Dendritic cell treated with granulocyte-macrophage colony-stimulating factor and Interleukin-4, amounts not matched to agents 40 ng/mL and 50 ng/mL, for 4 days (primary cell): Measurements from ENCODE around the gene LMF2.

Experiments
- H3K27ac Mint-ChIP-seq: one replicate; pipeline ENCODE4 v1.8.0; 2022; ENCODE audit warnings: mild to moderate bottlenecking, mixed read lengths
- H3K27me3 Mint-ChIP-seq: one replicate; pipeline ENCODE4 v1.8.0; 2022; ENCODE audit warnings: mild to moderate bottlenecking, mixed read lengths
- H3K36me3 Mint-ChIP-seq: one replicate; pipeline ENCODE4 v1.8.0; 2022; ENCODE audit warnings: low read depth, mixed read lengths
- H3K4me1 Mint-ChIP-seq: one replicate; pipeline ENCODE4 v1.8.0; 2022; ENCODE audit warnings: low read depth, mixed read lengths
- H3K4me3 Mint-ChIP-seq: one replicate; pipeline ENCODE4 v1.8.0; 2022; ENCODE audit warnings: mild to moderate bottlenecking, moderate library complexity, mixed read lengths
- H3K9me3 Mint-ChIP-seq: one replicate; pipeline ENCODE4 v1.8.0; 2022; ENCODE audit warnings: mixed read lengths
- intact Hi-C: fragments of 100-400 bp; cut with micrococcal nuclease; formaldehyde crosslinking; loops from one replicate; pipeline ENCODE4 v1.15.0; 2022

LMF2 gene

DNA sequence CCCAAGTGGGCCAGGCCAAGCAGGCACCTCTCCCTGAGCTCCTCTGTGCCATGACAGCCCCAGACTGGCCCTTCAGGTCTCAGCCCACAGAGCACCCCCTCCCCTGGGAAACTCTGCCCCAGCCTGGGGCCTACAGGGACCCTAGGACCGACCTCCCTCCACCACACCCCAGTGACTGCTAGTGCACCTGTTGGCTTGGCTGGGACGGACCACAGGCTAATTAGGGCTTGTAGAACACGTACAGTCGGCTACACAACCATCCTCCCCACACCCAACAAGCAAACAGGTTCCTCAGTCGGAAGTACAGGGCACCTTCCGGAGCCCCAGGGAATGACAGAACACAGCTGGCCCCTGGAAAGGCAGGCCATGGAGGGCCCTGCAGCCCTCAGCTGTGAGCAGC lies 37.0 kb downstream of the LMF2 start:
- Mint-ChIP-seq H3K27ac (peak overlapping the region; percentile 63), H3K9me3 (no peaks in the 10 kb centered on the region), H3K4me1 (peaks cover 59% of the 10 kb centered on the region), H3K36me3 (peaks cover 48% of the 10 kb centered on the region), H3K4me3 (peak overlapping the region; percentile 35), H3K27me3 (no peaks in the 10 kb centered on the region)
- intact Hi-C loops, result loop anchor here (10.0 kb wide), 1 partner anchor 106 kb away; no protein-coding TSS in a partner anchor

DNA sequence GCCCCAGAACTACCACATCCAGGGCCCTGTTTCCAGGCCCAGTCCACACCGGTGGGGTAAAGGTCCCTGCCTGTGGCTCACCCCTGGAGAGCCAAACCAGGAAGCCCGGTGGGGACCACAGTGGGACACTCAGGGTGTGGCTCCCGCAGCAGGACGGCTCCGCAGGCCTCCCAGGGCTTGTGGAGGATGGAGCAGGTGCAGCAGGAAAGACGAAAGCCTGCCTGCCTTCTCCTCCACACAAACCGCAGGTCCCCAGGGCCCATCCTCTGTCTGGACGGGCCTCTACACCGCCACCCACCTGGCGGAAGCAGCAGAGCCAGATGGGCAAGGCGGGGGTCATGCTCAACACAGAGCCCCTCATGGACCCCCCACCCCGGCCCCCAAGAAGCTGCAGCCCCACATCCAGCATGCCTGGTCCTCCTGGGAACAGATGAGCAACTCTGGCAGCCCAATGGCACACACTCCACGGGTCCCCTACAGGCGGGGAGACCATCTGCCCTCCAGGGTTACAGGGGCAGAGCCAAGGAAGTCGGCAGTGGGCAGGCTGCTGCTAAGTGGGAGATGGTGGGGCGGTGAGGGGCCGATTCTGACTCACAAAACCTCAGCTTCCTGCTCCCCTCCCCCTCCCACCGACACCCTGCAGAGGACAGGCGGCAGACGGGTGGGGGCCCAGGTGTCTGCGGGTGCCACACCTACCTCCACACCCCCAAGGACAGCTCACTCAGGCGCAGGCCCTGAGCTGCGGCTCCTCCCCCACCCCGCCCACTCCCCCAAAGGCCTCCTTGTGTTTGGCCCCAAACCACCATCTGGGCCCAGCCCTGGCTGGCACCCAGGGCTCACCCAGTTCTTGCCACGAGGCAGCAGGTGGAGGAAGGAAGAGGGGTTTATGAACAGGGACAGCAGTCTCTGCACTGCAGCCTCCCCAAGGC lies 37.9 kb downstream of the LMF2 start:
- H3K4me1 Mint-ChIP-seq, result peaks cover 54% of the 10 kb centered on the region
- intact Hi-C loops, result loop anchor here (10.0 kb wide), 1 partner anchor 105 kb away; no protein-coding TSS in a partner anchor
- peaks cover 57% of the 10 kb centered on the region for H3K36me3 Mint-ChIP-seq

DNA sequence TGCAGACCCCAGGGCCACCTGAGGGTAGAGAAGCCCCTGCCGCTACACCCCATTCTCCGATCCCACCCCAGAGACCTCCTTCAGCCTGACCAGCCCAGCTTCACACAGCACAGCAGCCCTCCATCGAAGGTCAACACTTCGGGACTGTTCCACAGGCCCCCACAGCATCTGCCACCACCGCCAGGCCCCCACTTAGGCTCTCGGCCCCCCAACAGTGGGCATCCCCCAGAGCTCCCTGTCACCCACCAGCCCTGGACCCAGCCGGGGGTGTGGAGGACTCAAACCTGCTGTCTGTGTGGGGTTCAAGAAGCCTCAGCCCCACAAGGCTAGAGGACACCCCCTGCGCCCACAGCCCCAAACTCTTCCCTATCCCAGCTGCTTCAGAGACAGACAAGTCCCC lies 38.9 kb downstream of the LMF2 start:
- H3K4me1 Mint-ChIP-seq, result peaks cover 46% of the 10 kb centered on the region
- H3K27me3 Mint-ChIP-seq, result no peaks in the 10 kb centered on the region
- intact Hi-C loops, result no loop called here

More for the DNA sequence above, 37.9 kb downstream of the LMF2 start:
- Mint-ChIP-seq H3K27ac (no peak overlapping the region), H3K4me3 (no peak overlapping the region), H3K9me3 (no peaks in the 10 kb centered on the region), H3K27me3 (no peaks in the 10 kb centered on the region)

DNA sequence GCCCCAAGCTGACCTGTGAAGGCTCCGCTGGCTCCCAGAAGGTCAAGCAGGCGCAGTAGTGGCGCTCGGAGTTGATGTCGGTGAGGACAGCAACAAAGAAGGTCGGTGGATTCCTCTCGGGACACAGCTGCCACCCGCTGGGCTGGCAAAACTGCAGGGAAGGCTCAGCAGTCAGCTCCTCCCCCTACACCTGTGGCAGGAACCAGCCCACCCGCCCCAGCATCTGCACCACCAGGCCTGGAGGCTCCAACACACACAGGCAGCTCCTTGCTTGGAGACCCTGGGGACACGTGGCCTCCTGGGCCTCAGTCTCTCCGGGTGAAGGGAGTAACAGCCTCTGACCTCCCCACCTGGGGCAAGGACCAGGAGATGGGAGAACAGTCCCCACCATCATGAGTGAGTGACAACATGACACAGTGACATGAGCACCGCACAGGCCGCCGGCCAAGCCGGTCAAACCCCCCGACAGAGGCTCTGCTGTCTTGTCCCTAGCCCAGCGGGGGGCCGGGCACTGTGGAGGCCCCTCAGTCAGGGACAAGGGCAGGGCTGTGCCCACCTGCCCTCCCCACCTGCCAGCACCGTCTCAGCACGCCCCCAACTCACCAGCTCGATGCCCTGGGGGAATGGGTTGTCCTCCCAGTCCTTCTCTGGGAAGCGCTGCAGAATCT lies 39.6 kb downstream of the LMF2 start:
- Mint-ChIP-seq H3K4me1 (peaks cover 39% of the 10 kb centered on the region), H3K9me3 (no peaks in the 10 kb centered on the region), H3K36me3 (peaks cover 68% of the 10 kb centered on the region), H3K27ac (no peak overlapping the region), H3K27me3 (no peaks in the 10 kb centered on the region), H3K4me3 (no peak overlapping the region)
- intact Hi-C loops, result no loop called here

More for the DNA sequence above, 38.9 kb downstream of the LMF2 start:
- Mint-ChIP-seq H3K9me3 (no peaks in the 10 kb centered on the region), H3K4me3 (no peak overlapping the region), H3K36me3 (peaks cover 67% of the 10 kb centered on the region), H3K27ac (no peak overlapping the region)

DNA sequence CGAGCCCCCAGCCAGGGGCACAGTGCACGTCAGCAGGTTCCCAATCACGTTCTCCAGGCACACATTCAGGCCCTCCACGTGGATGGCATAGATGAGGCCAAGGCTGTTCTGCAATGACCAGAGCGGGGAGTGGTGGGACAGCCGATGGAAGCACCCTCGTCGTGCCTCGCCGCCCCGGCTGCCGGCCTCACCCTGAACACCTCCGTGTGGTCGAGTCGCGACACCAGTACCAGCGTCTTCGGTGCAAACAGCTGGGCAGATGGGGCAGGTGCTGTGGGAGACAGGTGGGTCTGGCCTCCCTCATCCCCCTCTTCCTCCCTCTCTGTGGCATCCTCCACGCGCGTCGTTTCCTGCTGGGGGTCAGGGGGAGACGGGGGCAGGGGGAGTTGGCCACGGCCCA lies 40.2 kb downstream of the LMF2 start:
- no peak overlapping the region for H3K27ac Mint-ChIP-seq
- H3K4me3 Mint-ChIP-seq, result no peak overlapping the region
- intact Hi-C loops, result no loop called here
- H3K9me3 Mint-ChIP-seq, result no peaks in the 10 kb centered on the region
- H3K27me3 Mint-ChIP-seq, result no peaks in the 10 kb centered on the region
- peaks cover 69% of the 10 kb centered on the region for H3K36me3 Mint-ChIP-seq
- peaks cover 34% of the 10 kb centered on the region for H3K4me1 Mint-ChIP-seq

DNA sequence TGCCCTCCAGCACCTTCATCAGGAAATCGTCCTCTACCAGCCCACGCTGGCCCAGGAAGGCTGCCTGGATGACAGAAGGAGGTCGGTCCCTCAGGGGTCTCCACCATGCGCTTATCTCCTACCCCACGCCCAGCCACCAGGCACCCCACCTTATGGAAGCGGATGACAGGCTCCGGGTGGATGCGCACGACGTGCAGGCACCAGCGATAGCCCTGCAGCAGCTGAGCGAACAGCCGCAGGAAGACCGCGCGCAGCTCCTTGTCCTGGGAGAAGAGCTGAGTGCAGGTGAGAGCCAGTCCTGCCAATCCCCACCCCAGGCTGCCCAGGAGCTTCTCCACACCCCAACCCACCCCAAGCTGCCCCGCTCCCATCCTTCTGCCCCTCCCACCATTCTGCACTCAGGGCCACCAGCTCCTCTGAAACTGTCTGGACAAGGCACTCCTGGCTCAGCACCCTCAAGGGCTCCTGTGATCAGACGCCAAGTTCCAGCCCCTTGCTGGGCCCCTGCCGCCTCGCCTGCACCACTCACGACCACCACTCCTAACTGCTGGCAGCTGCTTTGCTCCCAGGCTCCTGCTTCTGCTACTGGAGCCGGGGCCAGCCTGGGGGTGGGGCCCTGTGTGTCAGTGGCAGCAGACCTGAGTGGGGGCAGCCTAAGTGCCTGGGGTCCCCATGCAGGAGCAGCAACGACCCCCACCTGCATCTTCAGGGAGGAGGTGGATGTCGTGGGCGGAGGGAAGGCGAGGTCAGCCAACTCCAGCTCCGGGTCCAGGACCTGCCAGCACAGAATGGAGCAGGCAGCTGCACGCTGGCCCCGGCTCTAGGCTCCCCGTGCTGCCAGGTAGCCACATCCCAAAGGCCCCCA lies 42.2 kb downstream of the LMF2 start:
- Mint-ChIP-seq H3K4me1 (peaks cover 13% of the 10 kb centered on the region), H3K36me3 (peaks cover 86% of the 10 kb centered on the region), H3K27ac (no peak overlapping the region), H3K9me3 (no peaks in the 10 kb centered on the region), H3K27me3 (no peaks in the 10 kb centered on the region), H3K4me3 (no peak overlapping the region)
- intact Hi-C loops, result no loop called here

DNA sequence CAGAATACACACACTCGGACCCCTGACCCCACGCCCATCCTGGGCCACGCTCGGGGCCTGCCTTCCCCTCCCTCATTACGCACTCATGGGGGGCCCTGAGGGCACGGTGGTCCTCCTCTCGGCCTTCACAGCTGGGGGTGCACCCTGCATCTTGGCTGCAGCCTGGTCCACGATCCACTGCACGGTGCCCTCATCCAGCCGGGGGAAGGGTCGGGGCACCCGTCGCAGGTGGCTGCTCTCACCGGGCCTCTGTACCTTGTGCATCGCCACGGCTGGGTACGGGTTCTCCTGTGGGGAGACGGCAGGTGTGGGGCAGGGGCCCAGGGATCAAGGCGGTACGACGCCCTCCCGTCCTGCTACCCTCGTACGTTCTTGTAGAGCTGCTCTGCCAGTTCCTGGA lies 43.1 kb downstream of the LMF2 start:
- Mint-ChIP-seq H3K9me3 (no peaks in the 10 kb centered on the region), H3K4me1 (peaks cover 5% of the 10 kb centered on the region), H3K27me3 (no peaks in the 10 kb centered on the region), H3K36me3 (peaks cover 94% of the 10 kb centered on the region), H3K4me3 (no peak overlapping the region), H3K27ac (no peak overlapping the region)
- intact Hi-C loops, result no loop called here

DNA sequence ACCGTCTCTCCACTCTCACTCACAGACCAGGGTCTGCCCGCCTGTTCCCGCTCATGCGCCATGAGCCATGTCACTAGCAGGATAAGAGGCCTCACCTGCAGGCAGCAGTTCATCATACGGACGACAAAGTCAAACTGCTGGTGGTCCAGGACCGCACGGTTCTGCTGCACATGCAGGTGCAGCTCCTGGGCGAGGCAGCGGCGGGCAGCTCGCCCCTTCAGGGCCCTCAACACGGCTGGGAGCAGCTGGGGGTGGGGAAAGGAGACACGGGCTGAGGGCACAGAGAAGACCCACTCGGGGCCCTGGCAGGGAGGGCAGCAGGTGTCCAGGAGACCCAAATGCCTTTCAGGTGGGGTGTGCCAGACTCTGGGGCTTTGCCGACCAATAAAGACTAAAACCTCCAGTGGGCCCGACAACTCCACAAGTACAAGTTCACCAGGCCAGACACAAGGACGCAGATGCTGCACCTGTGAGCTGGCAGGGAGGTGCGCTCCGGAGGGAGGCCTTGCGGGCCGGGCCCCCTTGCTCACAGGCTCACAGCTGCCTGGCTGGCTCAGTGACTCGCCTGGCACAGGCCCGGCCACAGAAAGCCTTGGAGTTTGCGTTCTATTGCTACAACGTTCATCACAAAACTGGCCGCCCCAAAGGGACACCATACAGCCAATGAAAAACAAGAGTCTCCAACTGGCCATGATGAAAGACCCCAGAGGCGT lies 44.2 kb downstream of the LMF2 start:
- Mint-ChIP-seq H3K4me3 (no peak overlapping the region), H3K9me3 (no peaks in the 10 kb centered on the region), H3K27ac (no peak overlapping the region), H3K36me3 (peaks cover 100% of the 10 kb centered on the region), H3K4me1 (no peaks in the 10 kb centered on the region), H3K27me3 (no peaks in the 10 kb centered on the region)
- intact Hi-C loops, result no loop called here

DNA sequence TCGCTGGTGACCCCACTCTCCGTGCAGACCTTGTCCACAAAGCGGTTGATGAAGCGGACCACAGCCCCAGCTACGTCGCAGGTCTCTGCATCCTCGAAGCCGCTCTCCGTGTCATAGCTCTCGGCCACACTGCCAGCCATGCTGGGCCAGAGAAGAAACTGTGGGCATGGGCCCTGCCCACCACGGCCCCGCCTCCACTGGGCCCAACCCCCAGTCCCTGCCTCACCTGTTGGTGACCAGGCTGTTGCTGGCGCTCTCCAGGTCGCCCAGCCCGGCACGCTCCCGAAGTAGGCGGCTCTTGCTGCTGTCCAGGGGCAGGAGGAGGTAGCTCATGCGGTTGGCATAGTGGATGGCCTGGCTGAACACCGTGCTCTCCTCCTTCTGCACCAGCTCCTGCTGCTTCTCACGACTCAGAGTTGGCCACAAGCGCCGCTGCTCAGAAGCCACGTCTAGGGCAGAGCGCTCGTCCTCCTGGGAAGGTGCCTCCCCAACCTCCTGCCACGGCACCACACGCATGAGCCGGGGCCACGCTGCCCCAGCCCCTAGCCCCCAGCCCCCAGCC lies 45.4 kb downstream of the LMF2 start:
- no peak overlapping the region for H3K4me3 Mint-ChIP-seq
- H3K27ac Mint-ChIP-seq, result no peak overlapping the region
- peaks cover 100% of the 10 kb centered on the region for H3K36me3 Mint-ChIP-seq
- H3K9me3 Mint-ChIP-seq, result no peaks in the 10 kb centered on the region
- H3K4me1 Mint-ChIP-seq, result no peaks in the 10 kb centered on the region
- intact Hi-C loops, result no loop called here
- H3K27me3 Mint-ChIP-seq, result no peaks in the 10 kb centered on the region

DNA sequence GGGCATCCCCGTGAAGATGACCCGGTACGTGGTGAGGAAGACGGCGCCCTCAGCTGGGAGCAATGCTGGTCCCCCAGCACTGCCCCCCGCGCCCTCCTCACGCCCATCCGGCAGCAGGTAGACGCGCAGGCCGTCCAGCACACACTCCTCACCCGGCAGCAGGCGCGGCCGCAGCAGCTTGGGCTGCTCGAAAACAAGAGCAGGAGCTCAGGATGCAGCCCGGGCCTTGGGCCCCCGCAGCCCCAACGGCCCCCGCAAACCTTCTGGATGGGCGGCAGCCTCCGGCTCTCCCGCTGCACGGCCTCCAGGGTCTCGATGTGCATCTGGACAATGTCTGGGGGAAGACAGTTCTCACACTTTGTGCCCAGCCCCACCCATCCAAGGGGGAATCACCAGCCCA lies 46.0 kb downstream of the LMF2 start:
- Mint-ChIP-seq H3K27ac (no peak overlapping the region), H3K9me3 (no peaks in the 10 kb centered on the region), H3K36me3 (peaks cover 100% of the 10 kb centered on the region), H3K4me3 (no peak overlapping the region), H3K27me3 (no peaks in the 10 kb centered on the region), H3K4me1 (no peaks in the 10 kb centered on the region)
- intact Hi-C loops, result no loop called here

DNA sequence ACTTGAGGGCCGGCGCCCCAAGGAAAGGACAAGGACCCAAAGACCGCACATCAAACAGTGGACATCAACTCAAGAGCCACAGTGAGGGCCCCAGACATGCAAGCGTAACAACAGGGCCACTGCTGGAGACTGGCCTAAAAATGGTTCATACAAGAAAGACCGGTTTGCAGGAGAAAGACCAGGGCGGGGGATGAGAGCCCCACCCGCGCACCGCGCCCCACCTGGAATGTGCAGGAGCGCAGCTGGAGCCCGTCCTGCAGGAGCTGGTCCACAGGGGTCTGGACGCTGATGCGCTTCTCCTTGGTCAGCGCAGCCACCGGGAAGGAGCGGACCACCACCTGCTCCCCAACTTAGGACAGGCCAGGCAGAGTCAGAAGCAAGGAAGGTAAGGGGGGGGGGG lies 46.6 kb downstream of the LMF2 start:
- no peaks in the 10 kb centered on the region for H3K27me3 Mint-ChIP-seq
- no peak overlapping the region for H3K4me3 Mint-ChIP-seq
- H3K36me3 Mint-ChIP-seq, result peaks cover 100% of the 10 kb centered on the region
- intact Hi-C loops, result no loop called here
- no peak overlapping the region for H3K27ac Mint-ChIP-seq
- no peaks in the 10 kb centered on the region for H3K9me3 Mint-ChIP-seq
- H3K4me1 Mint-ChIP-seq, result no peaks in the 10 kb centered on the region

DNA sequence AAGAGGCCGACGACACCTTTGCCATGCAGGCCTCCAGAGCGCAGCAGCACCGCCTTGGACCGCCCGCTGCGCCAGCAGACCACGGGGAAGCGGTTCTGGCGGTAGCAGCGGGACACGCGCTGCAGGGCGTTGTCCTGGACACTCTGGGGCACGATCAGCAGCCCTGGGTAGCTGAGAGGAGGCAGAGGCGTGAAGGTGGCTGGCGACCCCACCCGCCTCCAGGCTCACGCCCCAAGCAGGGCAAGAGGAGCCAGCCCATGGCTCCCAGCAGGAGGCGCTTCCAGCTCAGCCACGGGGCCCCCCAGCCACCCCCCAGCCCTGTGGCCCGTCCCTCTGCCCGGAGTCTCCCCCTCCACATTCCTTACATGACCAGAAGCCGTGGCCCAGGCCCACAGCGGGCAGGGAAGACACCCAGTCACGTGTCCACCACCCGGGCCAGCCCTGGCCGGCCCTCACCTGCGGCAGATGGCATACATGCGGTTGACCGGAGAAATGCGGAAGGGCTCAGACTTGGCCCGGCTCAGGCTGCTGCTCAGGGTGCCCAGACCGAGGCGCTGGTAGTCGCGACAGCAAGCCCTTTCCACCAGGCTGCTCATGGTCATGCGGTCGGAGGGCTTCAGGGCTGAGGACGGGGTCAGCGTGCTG lies 47.9 kb downstream of the LMF2 start:
- Mint-ChIP-seq H3K27ac (no peak overlapping the region), H3K27me3 (no peaks in the 10 kb centered on the region), H3K4me3 (no peak overlapping the region), H3K4me1 (no peaks in the 10 kb centered on the region), H3K36me3 (peaks cover 100% of the 10 kb centered on the region), H3K9me3 (no peaks in the 10 kb centered on the region)
- intact Hi-C loops, result no loop called here

DNA sequence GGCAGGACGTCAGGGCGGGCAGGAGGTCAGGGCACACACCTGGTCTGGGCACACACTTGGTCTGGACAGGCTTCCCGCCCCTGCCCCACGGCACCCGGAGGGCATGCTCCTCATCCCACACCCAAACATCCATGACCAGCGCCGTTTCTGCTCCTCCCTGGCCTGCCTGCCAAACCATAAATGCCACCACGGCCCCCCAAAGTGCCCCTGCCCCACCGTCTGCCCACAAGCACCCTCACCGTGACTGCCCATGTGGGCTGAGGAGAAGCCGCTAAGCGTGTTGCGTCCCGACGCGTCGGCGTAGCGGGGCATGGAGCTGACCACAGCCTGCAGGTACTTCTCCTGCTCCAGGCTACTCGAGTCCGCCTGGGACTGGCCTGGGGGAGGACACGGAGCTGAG lies 48.5 kb downstream of the LMF2 start:
- H3K36me3 Mint-ChIP-seq, result peaks cover 100% of the 10 kb centered on the region
- H3K4me3 Mint-ChIP-seq, result no peak overlapping the region
- peaks cover 5% of the 10 kb centered on the region for H3K4me1 Mint-ChIP-seq
- intact Hi-C loops, result no loop called here
- no peaks in the 10 kb centered on the region for H3K27me3 Mint-ChIP-seq
- no peak overlapping the region for H3K27ac Mint-ChIP-seq
- H3K9me3 Mint-ChIP-seq, result no peaks in the 10 kb centered on the region
